ENCODE results near the gene WSCD2.

- TF ChIP-seq FOXK2 (IDR thresholded peaks at IDR 0.05) (no peak), LEF1 (IDR thresholded peaks at IDR 0.05; ENCODE audit: borderline replicate concordance) (no peak)
Observed at GRCh38 chr12:108150436-108150835, 21.3 kb downstream of the WSCD2 start.

Measured in HEK293T (cell line).